GM18909 (cell line): ENCODE data around the gene EXOC6.

Experiments used
- ATAC-seq: cut with Tn5 transposase; IDR thresholded peaks from one replicate; pipeline ENCODE4 v1.9.1; 2021; ENCODE audit warnings: mild to moderate bottlenecking; ENCODE audit not compliant: unreplicated experiment, poor library complexity

EXOC6 gene, protein sequence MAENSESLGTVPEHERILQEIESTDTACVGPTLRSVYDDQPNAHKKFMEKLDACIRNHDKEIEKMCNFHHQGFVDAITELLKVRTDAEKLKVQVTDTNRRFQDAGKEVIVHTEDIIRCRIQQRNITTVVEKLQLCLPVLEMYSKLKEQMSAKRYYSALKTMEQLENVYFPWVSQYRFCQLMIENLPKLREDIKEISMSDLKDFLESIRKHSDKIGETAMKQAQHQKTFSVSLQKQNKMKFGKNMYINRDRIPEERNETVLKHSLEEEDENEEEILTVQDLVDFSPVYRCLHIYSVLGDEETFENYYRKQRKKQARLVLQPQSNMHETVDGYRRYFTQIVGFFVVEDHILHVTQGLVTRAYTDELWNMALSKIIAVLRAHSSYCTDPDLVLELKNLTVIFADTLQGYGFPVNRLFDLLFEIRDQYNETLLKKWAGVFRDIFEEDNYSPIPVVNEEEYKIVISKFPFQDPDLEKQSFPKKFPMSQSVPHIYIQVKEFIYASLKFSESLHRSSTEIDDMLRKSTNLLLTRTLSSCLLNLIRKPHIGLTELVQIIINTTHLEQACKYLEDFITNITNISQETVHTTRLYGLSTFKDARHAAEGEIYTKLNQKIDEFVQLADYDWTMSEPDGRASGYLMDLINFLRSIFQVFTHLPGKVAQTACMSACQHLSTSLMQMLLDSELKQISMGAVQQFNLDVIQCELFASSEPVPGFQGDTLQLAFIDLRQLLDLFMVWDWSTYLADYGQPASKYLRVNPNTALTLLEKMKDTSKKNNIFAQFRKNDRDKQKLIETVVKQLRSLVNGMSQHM

GRCh38 chr10:92848441-92849233 is at the start of gene EXOC6:
Gene EXOC6 (plus strand): TSS chr10:92848520. CDS start chr10:92848534, 14 bp downstream.
- ATAC-seq, result peak; percentile 85

GRCh38 chr10:92799568-92799967 is 48.8 kb upstream of the EXOC6 start:
- no peak for ATAC-seq

DNA sequence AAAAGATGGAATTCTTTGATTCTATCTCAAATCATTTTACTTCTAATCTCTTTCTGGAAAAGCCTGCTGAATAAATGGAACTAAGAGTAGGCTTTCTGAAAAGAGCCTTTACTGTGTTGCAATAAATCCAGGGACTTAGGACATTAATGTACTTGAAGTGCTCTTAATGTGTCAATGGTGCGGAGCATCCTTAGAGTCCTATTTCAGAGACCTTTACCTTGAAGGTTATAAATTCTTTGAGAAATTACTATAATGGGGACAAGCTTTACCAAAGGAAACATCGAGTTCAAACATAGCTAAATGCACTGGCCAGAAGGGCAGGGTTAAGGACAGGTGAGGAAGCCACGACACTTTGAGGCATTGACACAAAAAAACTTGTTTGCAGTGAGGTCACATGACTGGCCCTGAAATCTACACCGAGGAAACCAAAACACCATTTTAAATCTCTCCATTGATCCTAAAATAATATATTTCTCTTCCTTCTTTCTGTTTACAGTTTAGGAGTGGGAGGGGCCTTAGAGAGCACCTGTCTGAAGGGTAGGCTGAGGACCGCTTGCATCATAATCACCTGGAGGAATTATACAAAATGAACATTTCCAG is 48.1 kb upstream of the EXOC6 start:
- no peak for ATAC-seq

- ATAC-seq, result no peak
Observed at GRCh38 chr10:92801978-92802872, 46.1 kb upstream of the EXOC6 start.

- no peak for ATAC-seq
Observed at GRCh38 chr10:92809840-92810239, 38.5 kb upstream of the EXOC6 start.

- ATAC-seq, result peak; percentile 51
Observed at GRCh38 chr10:92810934-92811532, 37.3 kb upstream of the EXOC6 start.

DNA sequence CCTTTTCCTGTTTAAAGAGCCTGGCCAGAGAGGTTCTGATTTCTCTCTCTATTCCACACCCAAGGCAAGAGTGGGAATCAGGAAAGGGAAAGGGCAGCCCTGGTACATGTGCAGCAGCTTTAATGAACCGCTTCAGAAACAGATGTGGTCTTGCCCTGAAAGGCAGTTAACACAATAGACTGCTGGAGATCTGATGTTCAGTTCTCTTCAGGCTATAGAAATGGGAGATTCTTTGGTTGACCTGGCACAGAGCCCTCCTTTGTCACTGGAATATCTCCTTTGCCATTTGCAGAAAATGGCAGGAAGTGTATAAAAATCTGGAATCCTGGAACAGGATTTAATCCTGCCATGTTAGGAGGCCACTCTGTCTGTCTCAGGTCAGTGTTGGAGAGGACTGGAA is 36.3 kb upstream of the EXOC6 start:
- ATAC-seq, result no peak

DNA sequence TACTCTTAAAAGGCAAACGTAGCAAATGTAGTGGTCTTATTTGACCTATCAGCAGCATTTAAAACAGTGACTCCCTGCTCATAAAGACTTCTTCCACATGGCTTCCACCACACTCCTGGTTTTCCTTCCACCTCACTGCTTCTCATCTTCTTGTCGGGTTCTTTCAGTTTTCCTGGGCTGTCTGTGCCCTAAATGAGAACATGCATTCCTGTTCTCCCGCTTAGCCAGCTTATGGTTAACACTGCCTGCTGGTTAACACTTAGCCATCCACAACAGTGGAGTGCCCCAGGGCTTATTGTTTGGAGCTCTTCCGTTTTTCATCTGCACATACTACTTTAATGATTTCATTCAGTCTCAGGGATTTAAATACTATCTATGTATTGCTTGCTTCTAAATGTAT is 34.3 kb upstream of the EXOC6 start:
- no peak for ATAC-seq

- no peak for ATAC-seq
Observed at GRCh38 chr10:92814790-92815189, 33.5 kb upstream of the EXOC6 start.

DNA sequence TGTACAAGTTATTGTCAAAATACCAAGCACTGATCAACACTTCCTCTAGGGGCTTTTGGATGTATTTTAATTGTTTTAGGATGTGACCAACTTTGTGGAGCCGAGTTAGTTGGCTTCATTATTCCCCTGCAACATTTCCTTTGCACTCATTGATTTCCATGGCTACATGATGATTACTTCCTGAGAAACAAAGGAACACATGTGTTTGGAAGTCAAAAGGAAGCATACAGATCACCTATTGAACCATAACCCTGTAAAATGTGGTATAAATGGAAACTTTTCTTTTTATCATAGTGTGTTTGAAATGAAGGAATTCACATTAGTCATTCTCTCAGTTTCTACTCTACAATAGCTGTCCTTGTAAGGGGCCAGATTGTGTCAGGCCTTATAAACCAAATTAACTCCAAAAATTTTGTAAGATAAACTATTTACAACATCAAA is 32.2 kb upstream of the EXOC6 start:
- no peak for ATAC-seq

DNA sequence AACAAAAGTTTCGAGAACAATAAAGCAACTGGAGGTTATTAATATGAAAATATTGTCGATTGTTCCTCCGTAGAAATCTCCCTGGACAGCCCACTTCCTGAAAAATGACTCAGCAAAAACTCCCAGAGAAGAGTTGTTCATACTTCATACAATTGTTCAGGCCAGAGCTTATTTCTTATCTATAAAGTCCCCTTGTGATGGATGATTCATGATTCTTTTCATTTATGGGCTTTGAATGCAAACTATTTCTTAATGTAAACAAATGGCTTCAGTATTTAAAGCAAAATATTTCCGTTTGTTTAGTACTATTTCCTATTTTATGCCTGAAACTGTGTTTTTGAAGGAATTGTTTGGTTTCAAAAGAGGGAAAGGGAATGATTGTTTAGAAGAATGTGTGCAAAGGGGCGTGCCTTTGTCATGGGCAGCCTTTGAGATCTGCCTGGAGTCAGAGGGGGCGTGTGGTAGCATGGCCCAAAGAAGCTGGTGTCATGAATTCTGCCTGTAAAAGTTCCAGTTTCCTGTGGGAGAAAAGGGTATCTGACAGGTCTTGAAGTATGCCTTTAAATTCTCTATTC is 26.2 kb upstream of the EXOC6 start:
- ATAC-seq, result no peak

GRCh38 chr10:92822964-92823363 is 25.4 kb upstream of the EXOC6 start:
- ATAC-seq, result no peak

DNA sequence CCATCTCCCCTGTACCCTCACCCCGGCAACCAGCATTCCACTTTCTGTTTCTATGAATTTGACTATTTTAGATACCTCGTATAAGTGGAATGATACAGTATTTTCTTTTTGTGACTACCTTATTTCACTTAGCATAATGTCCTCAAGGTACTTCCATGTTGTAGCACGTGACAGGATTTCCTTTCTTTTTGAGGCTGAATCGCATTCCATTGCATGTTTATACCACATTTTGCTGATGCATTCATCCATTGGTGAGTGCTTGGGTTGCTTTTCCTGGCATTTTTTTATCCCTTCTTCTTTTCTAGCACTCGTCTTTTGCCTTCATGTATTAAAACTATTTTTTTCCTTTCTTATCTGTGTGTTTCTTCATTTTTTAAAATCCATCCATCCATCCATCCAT is 22.3 kb upstream of the EXOC6 start:
- ATAC-seq, result no peak

- no peak for ATAC-seq
Observed at GRCh38 chr10:92826504-92826903, 21.8 kb upstream of the EXOC6 start.

DNA sequence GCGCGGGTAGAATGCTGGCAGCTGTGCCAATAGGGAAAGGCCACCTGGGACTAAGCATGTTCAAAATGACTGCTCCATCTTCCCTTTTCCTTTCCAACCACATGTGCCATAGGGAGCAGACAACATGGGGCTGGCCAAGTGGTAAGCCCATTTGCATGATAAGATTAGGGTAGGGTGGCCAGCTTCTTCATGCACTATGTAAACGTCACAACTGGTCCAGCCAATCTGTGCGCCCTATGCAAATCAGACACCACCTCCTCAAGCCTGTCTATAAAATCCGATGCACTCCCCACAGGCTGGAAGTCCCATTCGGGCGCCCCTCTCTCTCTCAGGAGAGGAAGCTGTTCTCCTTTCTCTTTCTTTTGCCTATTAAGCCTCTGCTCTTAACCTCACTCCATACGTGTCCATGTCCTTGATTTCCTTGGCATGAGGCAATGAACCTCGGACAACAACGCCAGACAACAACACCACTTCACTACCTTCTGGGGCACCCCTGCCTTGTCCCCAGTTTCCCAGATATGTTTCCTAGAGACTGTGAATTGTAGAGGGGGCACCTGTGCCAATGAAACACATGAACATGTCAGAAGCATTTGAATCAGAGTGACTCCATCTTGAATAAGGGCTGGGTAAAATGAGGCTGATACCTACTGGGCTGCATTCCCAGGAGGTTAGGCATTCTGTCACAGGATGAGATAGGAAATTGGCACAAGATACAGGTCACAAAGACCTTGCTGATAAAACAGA is 19.1 kb upstream of the EXOC6 start:
- no peak for ATAC-seq

- ATAC-seq, result no peak
Observed at GRCh38 chr10:92829786-92830377, 18.4 kb upstream of the EXOC6 start.
